ENCODE data around the gene NF1.

NF1 gene

DNA sequence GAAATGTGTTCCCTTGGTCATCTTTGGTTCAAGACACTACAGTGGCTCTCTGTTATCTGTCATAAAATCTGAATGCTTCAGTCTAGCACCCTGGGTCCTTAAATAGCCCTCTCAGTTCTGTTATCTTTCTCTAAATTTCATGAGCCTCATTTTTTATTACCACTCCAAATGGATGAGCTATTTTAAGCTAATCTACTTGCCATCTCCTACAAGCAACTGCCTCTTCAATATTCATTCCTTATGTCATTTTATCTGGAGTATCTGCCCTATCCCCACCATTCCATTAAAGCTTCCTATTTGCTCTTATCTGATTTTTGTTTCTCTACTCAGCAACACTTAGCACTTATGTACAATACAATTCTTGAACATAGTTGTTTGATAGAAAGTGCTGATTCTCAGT, 254.7 kb downstream of the NF1 start:
- Histone ChIP-seq H2BK120ac (ENCODE audit: low read depth, low read length) (no peak overlapping the region), H3K4me2 (ENCODE audit: insufficient read depth, low read length, poor library complexity, severe bottlenecking) (no peak overlapping the region), H2AFZ (ENCODE audit: low read length) (no peak overlapping the region), H3K79me1 (ENCODE audit: low read depth, low read length) (no peaks in the 10 kb centered on the region), H2BK5ac (ENCODE audit: low read length) (no peak overlapping the region), H2BK12ac (ENCODE audit: low read length) (no peak overlapping the region), H3K23ac (ENCODE audit: low read depth, low read length, poor library complexity) (no peak overlapping the region), H3K4me1 (ENCODE audit: control insufficient read depth in 2 of 2, insufficient read depth in 1 of 2, low read depth in 1 of 2, low read length in 2 of 2) (no peaks in the 10 kb centered on the region), H2AK5ac (ENCODE audit: low read depth, low read length) (no peak overlapping the region), H3K9me3 (replicated peaks in 1 of 2; ENCODE audit: control insufficient read depth in 2 of 2, insufficient read depth in 1 of 2, low read depth in 1 of 2, low read length in 2 of 2) (no peaks in the 10 kb centered on the region), H3K18ac (ENCODE audit: low read length) (no peak overlapping the region), H3K36me3 (replicated peaks in 1 of 2; ENCODE audit: control insufficient read depth in 2 of 2, insufficient read depth in 2 of 2, low read length in 2 of 2) (peaks cover 0 to 62% of the 10 kb centered on the region in 2 donors), H3K4ac (ENCODE audit: low read length) (no peak overlapping the region), H3K14ac (ENCODE audit: low read length) (no peak overlapping the region), H2BK15ac (ENCODE audit: low read length) (no peak overlapping the region), H3K27me3 (ENCODE audit: control insufficient read depth in 3 of 3, insufficient read depth in 3 of 3, low read depth in 1 of 3, low read length in 3 of 3) (no peaks in the 10 kb centered on the region), H3K9ac (ENCODE audit: low read depth, low read length, poor library complexity) (no peak overlapping the region), H4K8ac (ENCODE audit: low read depth, low read length) (no peak overlapping the region), H3K27ac (replicated peaks; ENCODE audit: low read length) (no peak overlapping the region), H4K91ac (ENCODE audit: low read depth, low read length, poor library complexity) (no peak overlapping the region), H3K4me3 (ENCODE audit: low read length in 2 of 2) (no peak overlapping the region)
- no peak for DNase-seq (ENCODE audit: low spot score)

DNA sequence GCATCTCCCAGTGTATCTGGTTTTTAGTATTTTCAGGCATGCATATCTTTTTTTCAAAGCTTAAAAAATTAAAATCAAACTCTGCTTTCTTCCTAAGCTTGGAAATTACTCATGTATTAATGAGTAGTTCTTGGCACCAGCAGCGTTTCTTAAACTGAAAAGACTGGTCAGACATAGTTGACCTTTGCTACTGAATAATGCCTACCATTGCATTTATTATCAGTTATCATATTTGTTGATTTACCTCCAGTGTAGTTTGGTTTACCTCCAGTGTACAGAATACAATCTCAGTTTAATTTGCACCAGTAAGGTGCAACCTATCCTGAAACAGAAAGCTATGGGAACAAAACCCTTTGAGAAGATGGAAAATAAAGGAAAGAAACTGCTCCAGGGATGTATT, 261.2 kb downstream of the NF1 start:
- H4K8ac ChIP-seq (ENCODE audit: low read depth, low read length): no peak overlapping the region
- no peak overlapping the region for H3K4ac ChIP-seq (ENCODE audit: low read length)
- no peak overlapping the region for H3K18ac ChIP-seq (ENCODE audit: low read length)
- H3K14ac ChIP-seq (ENCODE audit: low read length): no peak overlapping the region
- H2AK5ac ChIP-seq (ENCODE audit: low read depth, low read length): no peak overlapping the region
- no peak overlapping the region for H3K9ac ChIP-seq (ENCODE audit: low read depth, low read length, poor library complexity)
- H3K4me1 ChIP-seq (ENCODE audit: control insufficient read depth in 2 of 2, insufficient read depth in 1 of 2, low read depth in 1 of 2, low read length in 2 of 2): no peaks in the 10 kb centered on the region
- WGBS, 2 donors (ENCODE audit: extremely low coverage in 2 of 2, insufficient read length in 2 of 2, insufficient replicate concordance in 1 of 2): no CpG with 5 or more reads among the region's 1 CpG
- H2BK12ac ChIP-seq (ENCODE audit: low read length): no peak overlapping the region
- H2BK120ac ChIP-seq (ENCODE audit: low read depth, low read length): no peak overlapping the region
- no peak overlapping the region for H2BK5ac ChIP-seq (ENCODE audit: low read length)
- no peaks in the 10 kb centered on the region for H3K79me1 ChIP-seq (ENCODE audit: low read depth, low read length)
- H3K27ac ChIP-seq (replicated peaks; ENCODE audit: low read length): no peak overlapping the region
- no peak overlapping the region for H3K4me3 ChIP-seq (ENCODE audit: low read length in 2 of 2)
- no peak overlapping the region for H3K4me2 ChIP-seq (ENCODE audit: insufficient read depth, low read length, poor library complexity, severe bottlenecking)
- H2AFZ ChIP-seq (ENCODE audit: low read length): no peak overlapping the region
- H3K9me3 ChIP-seq (replicated peaks in 1 of 2; ENCODE audit: control insufficient read depth in 2 of 2, insufficient read depth in 1 of 2, low read depth in 1 of 2, low read length in 2 of 2): no peaks in the 10 kb centered on the region
- H3K27me3 ChIP-seq (ENCODE audit: control insufficient read depth in 3 of 3, insufficient read depth in 3 of 3, low read depth in 1 of 3, low read length in 3 of 3): no peaks in the 10 kb centered on the region
- DNase-seq (ENCODE audit: low spot score): no peak
- no peak overlapping the region for H2BK15ac ChIP-seq (ENCODE audit: low read length)
- H4K91ac ChIP-seq (ENCODE audit: low read depth, low read length, poor library complexity): no peak overlapping the region
- H3K36me3 ChIP-seq (replicated peaks in 1 of 2; ENCODE audit: control insufficient read depth in 2 of 2, insufficient read depth in 2 of 2, low read length in 2 of 2): peaks cover 2 to 90% of the 10 kb centered on the region in 2 donors
- H3K23ac ChIP-seq (ENCODE audit: low read depth, low read length, poor library complexity): no peak overlapping the region

DNA sequence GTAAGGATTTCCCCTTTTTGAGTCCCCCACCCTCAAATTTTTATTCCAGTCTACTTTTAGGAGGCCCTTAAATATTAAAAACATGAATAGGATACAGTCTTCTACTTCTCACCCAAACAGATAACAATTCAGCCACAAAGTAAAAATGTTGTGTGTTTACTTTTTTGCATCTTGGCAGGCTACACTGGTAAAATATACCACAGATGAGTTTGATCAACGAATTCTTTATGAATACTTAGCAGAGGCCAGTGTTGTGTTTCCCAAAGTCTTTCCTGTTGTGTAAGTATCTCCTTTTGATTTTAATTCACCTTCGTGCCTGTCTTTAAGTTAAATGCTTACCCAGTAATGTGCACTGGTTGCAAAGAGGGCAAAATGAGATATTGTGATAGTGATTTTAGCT, 262.3 kb downstream of the NF1 start:
- no CpG with 5 or more reads among the region's 2 CpGs for WGBS, 2 donors (ENCODE audit: extremely low coverage in 2 of 2, insufficient read length in 2 of 2, insufficient replicate concordance in 1 of 2)
- no peak overlapping the region for H3K23ac ChIP-seq (ENCODE audit: low read depth, low read length, poor library complexity)
- H4K91ac ChIP-seq (ENCODE audit: low read depth, low read length, poor library complexity): no peak overlapping the region
- no peak overlapping the region for H2AK5ac ChIP-seq (ENCODE audit: low read depth, low read length)
- H2BK120ac ChIP-seq (ENCODE audit: low read depth, low read length): no peak overlapping the region
- no peaks in the 10 kb centered on the region for H3K27me3 ChIP-seq (ENCODE audit: control insufficient read depth in 3 of 3, insufficient read depth in 3 of 3, low read depth in 1 of 3, low read length in 3 of 3)
- no peak overlapping the region for H3K9ac ChIP-seq (ENCODE audit: low read depth, low read length, poor library complexity)
- no peak overlapping the region for H3K4me3 ChIP-seq (ENCODE audit: low read length in 2 of 2)
- no peak for DNase-seq (ENCODE audit: low spot score)
- no peak overlapping the region for H3K4ac ChIP-seq (ENCODE audit: low read length)
- no peak overlapping the region for H3K27ac ChIP-seq (replicated peaks; ENCODE audit: low read length)
- H3K4me1 ChIP-seq (ENCODE audit: control insufficient read depth in 2 of 2, insufficient read depth in 1 of 2, low read depth in 1 of 2, low read length in 2 of 2): no peaks in the 10 kb centered on the region
- no peak overlapping the region for H2BK12ac ChIP-seq (ENCODE audit: low read length)
- H3K36me3 ChIP-seq (replicated peaks in 1 of 2; ENCODE audit: control insufficient read depth in 2 of 2, insufficient read depth in 2 of 2, low read length in 2 of 2): peaks cover 2 to 92% of the 10 kb centered on the region in 2 donors
- no peak overlapping the region for H3K18ac ChIP-seq (ENCODE audit: low read length)
- no peak overlapping the region for H2AFZ ChIP-seq (ENCODE audit: low read length)
- H4K8ac ChIP-seq (ENCODE audit: low read depth, low read length): no peak overlapping the region
- H2BK15ac ChIP-seq (ENCODE audit: low read length): no peak overlapping the region
- H3K14ac ChIP-seq (ENCODE audit: low read length): no peak overlapping the region
- no peaks in the 10 kb centered on the region for H3K79me1 ChIP-seq (ENCODE audit: low read depth, low read length)
- H2BK5ac ChIP-seq (ENCODE audit: low read length): no peak overlapping the region
- no peak overlapping the region for H3K4me2 ChIP-seq (ENCODE audit: insufficient read depth, low read length, poor library complexity, severe bottlenecking)
- H3K9me3 ChIP-seq (replicated peaks in 1 of 2; ENCODE audit: control insufficient read depth in 2 of 2, insufficient read depth in 1 of 2, low read depth in 1 of 2, low read length in 2 of 2): no peaks in the 10 kb centered on the region

DNA sequence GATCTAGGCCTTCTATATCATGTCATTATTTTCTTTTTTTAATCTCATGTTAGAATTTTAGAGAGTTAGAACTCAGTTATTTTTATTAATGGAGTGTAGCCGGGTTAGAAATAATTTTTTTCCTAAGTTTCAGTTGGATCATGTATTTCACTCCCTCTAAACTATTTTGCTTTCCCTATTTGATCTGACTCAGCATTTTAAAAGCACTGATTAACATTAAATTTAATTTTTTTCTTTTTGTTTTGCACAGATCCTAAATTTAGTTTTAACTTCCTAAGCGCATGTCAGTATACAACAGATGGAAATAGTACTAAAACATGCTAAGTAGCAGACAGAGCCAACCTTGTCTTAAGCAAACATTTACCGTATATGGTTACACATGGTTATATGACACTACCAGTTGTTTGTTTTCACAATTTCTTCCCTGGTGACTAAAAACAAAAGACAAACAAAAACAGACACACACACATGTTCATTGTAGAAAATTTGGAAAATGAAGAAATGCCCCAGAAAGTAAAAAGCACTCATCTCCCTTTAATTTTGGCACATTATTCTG, 263.1 kb downstream of the NF1 start:
- Histone ChIP-seq H3K27ac (replicated peaks; ENCODE audit: low read length) (no peak overlapping the region), H2AFZ (ENCODE audit: low read length) (no peak overlapping the region), H2BK120ac (ENCODE audit: low read depth, low read length) (no peak overlapping the region), H4K8ac (ENCODE audit: low read depth, low read length) (no peak overlapping the region), H2BK15ac (ENCODE audit: low read length) (no peak overlapping the region), H3K79me1 (ENCODE audit: low read depth, low read length) (no peaks in the 10 kb centered on the region), H2BK12ac (ENCODE audit: low read length) (no peak overlapping the region), H3K4me3 (ENCODE audit: low read length in 2 of 2) (no peak overlapping the region), H2BK5ac (ENCODE audit: low read length) (no peak overlapping the region), H3K27me3 (ENCODE audit: control insufficient read depth in 3 of 3, insufficient read depth in 3 of 3, low read depth in 1 of 3, low read length in 3 of 3) (no peaks in the 10 kb centered on the region), H3K9ac (ENCODE audit: low read depth, low read length, poor library complexity) (no peak overlapping the region), H3K18ac (ENCODE audit: low read length) (no peak overlapping the region), H3K4me2 (ENCODE audit: insufficient read depth, low read length, poor library complexity, severe bottlenecking) (no peak overlapping the region), H3K4ac (ENCODE audit: low read length) (no peak overlapping the region), H3K4me1 (ENCODE audit: control insufficient read depth in 2 of 2, insufficient read depth in 1 of 2, low read depth in 1 of 2, low read length in 2 of 2) (no peaks in the 10 kb centered on the region), H3K23ac (ENCODE audit: low read depth, low read length, poor library complexity) (no peak overlapping the region), H4K91ac (ENCODE audit: low read depth, low read length, poor library complexity) (no peak overlapping the region), H3K36me3 (replicated peaks in 1 of 2; ENCODE audit: control insufficient read depth in 2 of 2, insufficient read depth in 2 of 2, low read length in 2 of 2) (peaks cover 4 to 92% of the 10 kb centered on the region in 2 donors), H3K14ac (ENCODE audit: low read length) (no peak overlapping the region), H2AK5ac (ENCODE audit: low read depth, low read length) (no peak overlapping the region), H3K9me3 (replicated peaks in 1 of 2; ENCODE audit: control insufficient read depth in 2 of 2, insufficient read depth in 1 of 2, low read depth in 1 of 2, low read length in 2 of 2) (no peaks in the 10 kb centered on the region)
- no CpG with 5 or more reads among the region's 3 CpGs for WGBS, 2 donors (ENCODE audit: extremely low coverage in 2 of 2, insufficient read length in 2 of 2, insufficient replicate concordance in 1 of 2)
- DNase-seq (ENCODE audit: low spot score): no peak
